GM06990 (cell line): ENCODE results near the gene EIF4E1B.

ENCODE experiments used
- DNase-seq: peaks from one replicate; pipeline ENCODE4 v3.0.0-alpha.2; 2011; ENCODE audit not compliant: insufficient read length; ENCODE audit errors: extremely low read depth
- H3K27me3 ChIP-seq: replicated peaks from 2 replicates; pipeline ENCODE4 v1.6.0; 2011; ENCODE audit warnings: low read length; ENCODE audit not compliant: control insufficient read depth, insufficient read depth
- H3K36me3 ChIP-seq: 2 replicates; pipeline ENCODE4 v1.5.1; 2011; ENCODE audit warnings: low read length; ENCODE audit not compliant: control insufficient read depth, insufficient read depth
- H3K4me3 ChIP-seq: replicated peaks from 2 replicates; pipeline ENCODE4 v1.5.1; 2011; ENCODE audit warnings: low read depth, mild to moderate bottlenecking, control low read depth, low read length
- CTCF ChIP-seq: IDR thresholded peaks from 2 replicates; pipeline ENCODE4 v1.5.1; 2011; ENCODE audit warnings: low read length, control low read depth, mild to moderate bottlenecking, inconsistent platforms; ENCODE audit not compliant: insufficient read depth, poor library complexity, severe bottlenecking

The EIF4E1B gene

GRCh38 chr5:176601901-176602482 lies 28.5 kb upstream of the EIF4E1B start:
- no peak overlapping the region for H3K4me3 ChIP-seq
- DNase-seq, result no peak
- H3K36me3 ChIP-seq, result no peaks in the 10 kb centered on the region
- no peaks in the 10 kb centered on the region for H3K27me3 ChIP-seq
- TF ChIP-seq CTCF, result no peak

- no peak for TF ChIP-seq CTCF
- Histone ChIP-seq H3K36me3 (no peaks in the 10 kb centered on the region), H3K4me3 (no peak overlapping the region), H3K27me3 (no peaks in the 10 kb centered on the region)
- no peak for DNase-seq
Observed at GRCh38 chr5:176603091-176603490, 27.4 kb upstream of the EIF4E1B start.

- no peak for DNase-seq
- TF ChIP-seq CTCF, result no peak
- Histone ChIP-seq H3K4me3 (no peak overlapping the region), H3K36me3 (no peaks in the 10 kb centered on the region), H3K27me3 (no peaks in the 10 kb centered on the region)
Observed at GRCh38 chr5:176606032-176606431, 24.4 kb upstream of the EIF4E1B start.

GRCh38 chr5:176606875-176607274 lies 23.6 kb upstream of the EIF4E1B start:
- H3K36me3 ChIP-seq, result no peaks in the 10 kb centered on the region
- DNase-seq, result no peak
- H3K27me3 ChIP-seq, result no peaks in the 10 kb centered on the region
- no peak overlapping the region for H3K4me3 ChIP-seq
- no peak for TF ChIP-seq CTCF

GRCh38 chr5:176608142-176608705 lies 22.3 kb upstream of the EIF4E1B start:
- Histone ChIP-seq H3K27me3 (no peaks in the 10 kb centered on the region; the same call in 1 of the 2 replicates), H3K36me3 (no peaks in the 10 kb centered on the region), H3K4me3 (no peak overlapping the region)
- DNase-seq, result no peak
- TF ChIP-seq CTCF, result no peak
